Measurements from ENCODE around the gene RASGRF2.

Gene RASGRF2

GRCh38 chr5:81075041-81075440 lies 114.9 kb downstream of the RASGRF2 start:
- no peak overlapping the region for H3K27ac ChIP-seq
- no peak for TF ChIP-seq CTCF (IDR thresholded peaks at IDR 0.05)
- TF ChIP-seq ZFX (IDR thresholded peaks at IDR 0.05; ENCODE audit: borderline replicate concordance), result no peak

DNA sequence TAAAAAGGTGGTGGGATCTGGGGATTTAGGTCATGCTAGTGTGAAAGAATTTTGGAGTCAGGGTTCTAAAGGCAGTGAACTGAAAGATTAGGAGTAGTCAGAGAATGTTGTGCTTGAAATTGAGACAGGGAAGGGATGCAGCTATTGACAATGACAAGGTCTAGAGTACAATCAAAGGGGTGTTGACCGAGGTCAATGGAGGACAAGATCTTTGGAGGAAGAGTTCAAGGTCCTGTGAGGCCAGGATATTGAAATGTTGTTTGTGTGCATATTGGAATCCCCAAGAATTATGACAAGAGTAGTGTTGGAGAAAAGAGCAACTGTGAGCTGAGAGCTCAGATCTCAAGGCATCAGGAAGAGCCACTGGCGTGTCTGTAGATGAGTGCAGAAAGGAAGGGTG lies 116.9 kb downstream of the RASGRF2 start:
- no peak overlapping the region for H3K27ac ChIP-seq
- no peak for TF ChIP-seq ZFX (IDR thresholded peaks at IDR 0.05; ENCODE audit: borderline replicate concordance)
- no peak for TF ChIP-seq CTCF (IDR thresholded peaks at IDR 0.05)

DNA sequence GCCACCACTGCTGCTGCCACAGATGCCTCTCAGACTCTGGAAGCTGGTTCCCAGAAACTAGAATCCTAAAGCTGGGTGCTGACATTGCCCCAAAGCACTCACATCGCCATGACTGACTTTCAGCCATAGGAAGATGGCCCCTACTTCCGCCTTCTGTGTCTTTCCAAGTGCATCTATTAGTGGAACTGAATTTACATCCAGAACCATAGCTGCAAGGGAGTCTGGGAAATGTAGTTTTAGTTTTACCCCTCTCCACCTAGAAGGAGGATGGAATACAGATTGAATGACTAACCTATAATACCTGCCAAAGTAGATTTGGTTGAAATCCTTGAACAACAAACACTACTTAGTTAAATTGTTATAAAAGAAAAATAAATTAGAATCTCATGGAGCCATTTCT lies 118.8 kb downstream of the RASGRF2 start:
- TF ChIP-seq CTCF (IDR thresholded peaks at IDR 0.05), result no peak
- TF ChIP-seq ZFX (IDR thresholded peaks at IDR 0.05; ENCODE audit: borderline replicate concordance), result no peak
- no peak overlapping the region for H3K27ac ChIP-seq

DNA sequence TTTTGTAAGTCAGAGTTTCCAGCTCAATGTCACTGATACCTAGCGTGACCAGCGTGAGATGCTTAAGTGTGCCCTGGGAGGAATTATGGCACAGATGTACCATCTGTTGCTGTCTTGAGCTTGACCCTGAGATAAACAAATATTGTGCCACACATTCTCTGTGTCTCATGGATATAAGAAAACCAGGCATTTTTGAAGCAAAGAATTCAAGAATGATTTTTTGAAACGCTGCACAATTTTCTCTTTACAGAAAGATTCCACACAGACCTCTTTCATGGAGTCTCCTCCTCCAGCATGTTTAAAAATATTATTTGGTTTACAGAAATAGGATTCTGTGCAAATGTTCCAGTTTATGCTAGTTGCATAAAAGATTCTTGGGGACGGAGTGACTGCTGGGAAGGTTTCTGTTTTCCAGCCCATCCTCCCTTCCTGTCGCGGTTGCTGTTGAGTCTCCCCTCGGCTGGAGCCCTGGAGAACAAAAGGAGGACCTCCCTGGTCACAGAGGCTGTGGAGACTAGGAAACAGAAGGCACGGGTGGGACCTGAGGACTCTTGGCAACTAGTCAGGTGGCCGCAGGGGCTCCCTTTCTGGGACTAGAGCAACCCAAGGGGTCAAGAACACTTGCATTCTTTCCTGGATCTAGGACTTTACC lies 120.8 kb downstream of the RASGRF2 start:
- no peak overlapping the region for H3K27ac ChIP-seq

DNA sequence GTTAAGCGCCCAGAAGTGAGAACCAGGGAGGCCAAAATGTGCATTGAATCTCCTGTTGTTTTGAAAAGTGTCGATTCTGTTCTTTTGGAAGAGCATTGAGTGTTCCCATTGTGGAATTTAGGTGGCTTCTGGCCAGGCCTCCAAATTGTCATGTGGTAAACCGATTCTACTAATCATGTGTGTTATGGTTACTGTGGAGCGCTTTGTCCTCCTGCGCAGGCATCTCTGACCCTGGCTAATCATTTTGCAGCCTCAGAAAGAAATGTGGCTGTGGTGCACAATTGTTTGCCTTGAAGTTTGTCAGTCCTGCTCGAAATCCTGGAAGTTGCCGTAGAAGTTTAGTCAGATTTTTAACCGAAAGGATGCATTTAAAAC lies 121.3 kb downstream of the RASGRF2 start:
- no peak for TF ChIP-seq ZFX (IDR thresholded peaks at IDR 0.05; ENCODE audit: borderline replicate concordance)
- no peak for TF ChIP-seq CTCF (IDR thresholded peaks at IDR 0.05)
- no peak overlapping the region for H3K27ac ChIP-seq

More for the DNA sequence above, 120.8 kb downstream of the RASGRF2 start:
- TF ChIP-seq ZFX (IDR thresholded peaks at IDR 0.05; ENCODE audit: borderline replicate concordance), result no peak
- TF ChIP-seq CTCF (IDR thresholded peaks at IDR 0.05), result no peak

DNA sequence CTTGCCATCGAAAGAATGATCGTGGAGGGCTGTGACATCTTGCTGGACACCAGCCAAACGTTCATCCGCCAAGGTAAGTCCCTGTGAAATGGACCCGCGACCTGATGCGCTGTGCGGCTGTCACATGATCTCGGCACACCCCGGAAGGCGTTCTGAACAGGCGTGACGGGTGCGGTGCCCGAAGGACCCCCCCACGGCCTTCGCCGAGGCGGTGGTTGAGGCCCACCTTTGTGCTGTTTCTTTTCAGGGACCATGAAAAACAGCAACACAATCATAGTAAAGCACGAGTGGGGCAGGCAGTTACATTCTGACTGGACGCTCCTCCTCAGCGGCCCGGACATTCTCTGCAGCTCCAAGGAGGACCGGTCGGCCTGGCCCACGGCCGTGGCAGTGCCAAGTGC lies 126.7 kb downstream of the RASGRF2 start:
- no peak for TF ChIP-seq ZFX (IDR thresholded peaks at IDR 0.05; ENCODE audit: borderline replicate concordance)
- no peak for TF ChIP-seq CTCF (IDR thresholded peaks at IDR 0.05)
- no peak overlapping the region for H3K27ac ChIP-seq

DNA sequence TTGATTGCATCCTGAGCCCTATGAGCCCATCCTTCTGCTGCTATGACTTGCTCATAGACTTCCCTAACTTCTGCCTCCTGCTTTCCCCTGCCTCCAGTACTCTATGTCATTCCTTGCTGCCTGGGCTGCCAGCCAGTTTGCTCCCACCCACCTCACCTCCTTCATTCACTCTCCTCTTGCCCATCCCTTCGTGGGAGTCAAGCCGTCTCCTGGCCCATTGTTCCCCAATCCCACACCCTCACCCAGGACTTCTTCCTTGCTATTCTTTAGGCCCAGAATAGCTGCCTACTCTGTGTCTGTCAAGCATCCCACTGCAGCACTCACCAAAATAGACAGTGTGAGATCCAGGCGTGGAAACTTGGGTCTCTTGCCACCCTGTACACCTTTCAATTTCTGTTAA lies 131.0 kb downstream of the RASGRF2 start:
- TF ChIP-seq ZFX (IDR thresholded peaks at IDR 0.05; ENCODE audit: borderline replicate concordance), result no peak
- no peak overlapping the region for H3K27ac ChIP-seq
